Measurements from ENCODE around the gene HSPA1A. TPM values are rescaled to one million over a fixed set of nuclear protein-coding genes. Genes with fewer than 3 reads are reported as not detected.

HSPA1A gene
- total and polyA plus RNA-seq, 11 donors: 157 to 412 (median 196) TPM

- ATAC-seq: no peak
- H3K4me1 ChIP-seq: peaks cover 0 to 32% (median 6%) of the 10 kb centered on the region in 12 donors
- WGBS, 4 donors: 81 to 85% (median 82%) methylated on average over 6 of the region's 6 CpGs
- DNase-seq: no peak
- intact Hi-C loops (cut with DNase I): loop anchor here in 4 of 10 donors (5.0 to 10.0 kb wide), 4 partner anchors 35 to 85 kb away; partner anchors contain the start of genes DDAH2 (in 2 of the 4) and LY6G5C (in 2 of the 4)
- H3K36me3 ChIP-seq: peaks cover 0 to 3% (median 0%) of the 10 kb centered on the region in 9 donors
- H3K9me3 ChIP-seq: no peaks in the 10 kb centered on the region
- H3K27ac ChIP-seq: no peak overlapping the region
- H3K27me3 ChIP-seq: no peaks in the 10 kb centered on the region
- no peak overlapping the region for H3K4me3 ChIP-seq
- no peak for TF ChIP-seq POLR2A (IDR thresholded peaks at IDR 0.05)
- no peak for TF ChIP-seq CTCF (IDR thresholded peaks at IDR 0.05)
These were observed 48.2 kb upstream of the HSPA1A start for GRCh38 chr6:31767096-31767645.

GRCh38 chr6:31768363-31769257, 46.7 kb upstream of the HSPA1A start:
- Histone ChIP-seq H3K9me3 (no peaks in the 10 kb centered on the region), H3K27me3 (no peaks in the 10 kb centered on the region), H3K27ac (peak overlapping the region in 1 of 12 donors; percentile 63), H3K4me3 (no peak overlapping the region), H3K4me1 (peaks cover 0 to 41% (median 2%) of the 10 kb centered on the region in 12 donors), H3K36me3 (peaks cover 0 to 3% (median 0%) of the 10 kb centered on the region in 9 donors)
- DNase-seq (no peak), ATAC-seq (peak in 1 of 4 donors; percentile 44)
- WGBS, 4 donors: 88 to 91% (median 88%) methylated on average over 18 of the region's 18 CpGs
- TF ChIP-seq POLR2A (IDR thresholded peaks at IDR 0.05): no peak
- no peak for TF ChIP-seq CTCF (IDR thresholded peaks at IDR 0.05)
- intact Hi-C loops (cut with DNase I): loop anchor here in 4 of 10 donors (5.0 to 10.0 kb wide), 4 partner anchors 36 to 86 kb away; partner anchors contain the start of genes DDAH2 (in 2 of the 4) and LY6G5C (in 2 of the 4)

- DNase-seq (peak; percentile 54 to 87 (median 67)), ATAC-seq (peak in 3 of 4 donors; percentile 61 to 71 (median 67))
- intact Hi-C loops (cut with DNase I): loop anchor here in 8 of 10 donors (2.0 to 10.0 kb wide), 7 partner anchors 27 to 88 kb away; partner anchors contain the start of genes DDAH2 (in 2 of the 8) and LY6G5C (in 2 of the 8)
- no peak overlapping the region for H3K27ac ChIP-seq
- no peaks in the 10 kb centered on the region for H3K27me3 ChIP-seq
- H3K9me3 ChIP-seq: no peaks in the 10 kb centered on the region
- H3K4me3 ChIP-seq: no peak overlapping the region
- H3K4me1 ChIP-seq: peaks cover 0 to 41% (median 0%) of the 10 kb centered on the region in 12 donors
- 60 to 64% (median 62%) methylated on average over 12 of the region's 12 CpGs for WGBS, 4 donors
- H3K36me3 ChIP-seq: peaks cover 0 to 3% (median 0%) of the 10 kb centered on the region in 9 donors
- TF ChIP-seq POLR2A (IDR thresholded peaks at IDR 0.05) (no peak), CTCF (IDR thresholded peaks at IDR 0.05) (peak; percentile 56 to 86 (median 68))
These were observed 45.5 kb upstream of the HSPA1A start for GRCh38 chr6:31769684-31770371.
